Pulmonary artery endothelial cell (primary cell): ENCODE data around the gene KLRC2. TPM values are rescaled to one million over a fixed set of nuclear protein-coding genes. Genes with fewer than 3 reads are reported as not detected.
A peak's percentile ranks its signal among the peaks of the same experiment; 100 is the strongest.
"Not testable (repeated sequence)": the region's sequence is repeated elsewhere in the genome, so short reads cannot be mapped to it uniquely, and the experiment has no call there.

Experiments used
- DNase-seq: peaks from one replicate; pipeline ENCODE4 v3.0.0-alpha.2; 2011; ENCODE audit warnings: low read depth, low spot score
- total RNA-seq: library from RNA; depleted of rRNA; stranded (reverse); fragments of >200 nt; gene quantifications from 2 replicates; pipeline ENCODE4 v1.2.3, GENCODE V29; 2014

The KLRC2 gene
- not detected in 2 replicates for total RNA-seq

DNA sequence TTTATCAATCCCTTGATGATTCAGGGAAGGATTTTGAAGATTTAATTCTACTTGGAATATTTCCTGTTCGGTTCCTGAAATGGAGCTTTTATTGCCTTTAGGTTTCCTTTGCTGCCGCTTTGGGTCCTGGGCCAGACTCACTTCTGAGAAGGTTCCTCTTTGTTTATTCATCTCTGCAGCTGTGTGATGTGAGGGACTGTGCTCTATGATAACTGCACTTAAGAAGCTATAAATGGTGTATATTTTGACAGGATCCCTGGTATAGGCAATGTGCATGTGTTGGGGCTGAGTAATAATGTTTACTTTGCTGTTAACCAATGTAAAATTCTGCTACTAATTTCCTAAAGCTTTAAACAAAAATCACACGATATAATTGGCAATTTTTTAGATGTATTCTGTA is at the start of gene KLRC2:
Gene KLRC2, minus strand, starts transcription at position 195 of the 400 bp plus-strand sequence. Its CDS starts 24 bp downstream, at position 171.
- peak; percentile 27 for DNase-seq

DNA sequence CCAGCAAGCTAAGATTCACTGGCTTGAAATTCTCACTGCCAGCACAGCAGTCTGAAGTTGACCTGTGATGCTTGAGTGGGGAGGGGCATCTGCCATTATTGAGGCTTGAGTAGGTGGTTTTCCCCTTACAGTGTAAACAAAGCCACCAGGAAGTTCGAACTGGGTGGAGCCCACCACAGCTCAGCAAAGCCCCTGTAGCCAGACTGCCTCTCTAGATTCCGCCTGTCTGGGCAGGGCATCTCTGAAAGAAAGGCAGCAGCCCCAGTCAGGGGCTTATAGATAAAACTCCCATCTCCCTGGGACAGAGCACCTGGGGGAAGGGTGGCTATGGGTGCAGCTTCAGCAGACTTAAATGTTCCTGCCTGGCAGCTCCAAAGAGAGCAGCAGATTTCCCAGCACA is 46.1 kb upstream of the KLRC2 start:
- not testable (repeated sequence) for DNase-seq

DNA sequence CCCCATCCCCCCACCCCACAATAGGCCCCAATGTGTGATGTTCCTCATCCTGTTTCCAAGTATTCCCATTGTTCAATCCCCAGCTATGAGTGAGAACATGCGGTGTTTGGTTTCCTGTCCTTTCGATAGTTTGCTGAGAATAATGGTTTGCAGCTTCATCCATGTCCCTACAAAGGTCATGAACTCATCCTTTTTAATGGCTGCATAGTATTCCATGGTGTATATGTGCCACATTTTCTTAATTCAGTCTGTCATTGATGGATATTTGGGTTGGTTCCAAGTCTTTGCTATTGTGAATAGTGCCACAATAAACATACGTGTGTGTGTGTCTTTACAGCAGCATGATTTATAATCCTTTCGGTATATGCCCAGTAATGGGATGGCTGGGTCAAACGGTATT is 37.0 kb upstream of the KLRC2 start:
- DNase-seq, result not testable (repeated sequence)

- DNase-seq, result no peak
These were observed 33.9 kb upstream of the KLRC2 start for GRCh38 chr12:10469701-10470100.

DNA sequence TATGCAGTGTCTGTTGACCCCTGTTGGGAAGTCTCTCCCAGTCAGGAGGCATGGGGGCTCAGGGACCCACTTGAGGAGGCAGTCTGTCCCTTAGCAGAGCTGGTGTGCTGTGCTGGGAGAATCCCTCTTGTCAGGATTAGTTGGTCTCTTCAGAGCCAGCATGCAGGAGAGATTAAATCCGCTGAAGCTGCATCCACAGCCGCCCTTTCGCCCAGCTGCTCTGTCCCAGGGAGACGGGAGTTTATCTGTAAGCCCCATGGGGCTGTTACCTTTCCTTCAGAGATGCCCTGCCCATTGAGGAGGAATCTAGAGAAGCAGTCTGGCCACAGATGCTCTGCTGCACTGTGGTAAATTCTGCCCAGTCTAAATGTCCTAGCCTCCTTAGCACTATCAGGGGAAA is 30.5 kb upstream of the KLRC2 start:
- no peak for DNase-seq

DNA sequence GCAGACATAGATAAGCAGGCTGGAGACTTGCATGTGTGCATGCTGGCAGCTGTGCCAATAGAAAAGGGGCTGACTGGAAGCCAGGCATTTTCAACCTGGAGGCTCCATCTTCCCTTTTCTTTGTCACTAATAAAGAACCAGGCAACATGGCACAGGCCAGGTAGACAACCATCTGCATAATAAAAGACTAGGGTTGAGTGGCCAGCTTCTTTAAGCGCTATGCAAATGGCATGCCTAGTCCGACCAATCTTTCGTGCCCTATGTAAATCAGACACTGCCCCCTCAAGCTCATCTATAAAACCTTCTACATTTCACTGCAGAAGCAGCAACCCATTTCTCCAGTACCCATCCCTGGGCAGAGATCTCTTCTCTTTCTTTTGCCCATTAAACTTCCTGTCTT is 21.9 kb upstream of the KLRC2 start:
- DNase-seq, result no peak

DNA sequence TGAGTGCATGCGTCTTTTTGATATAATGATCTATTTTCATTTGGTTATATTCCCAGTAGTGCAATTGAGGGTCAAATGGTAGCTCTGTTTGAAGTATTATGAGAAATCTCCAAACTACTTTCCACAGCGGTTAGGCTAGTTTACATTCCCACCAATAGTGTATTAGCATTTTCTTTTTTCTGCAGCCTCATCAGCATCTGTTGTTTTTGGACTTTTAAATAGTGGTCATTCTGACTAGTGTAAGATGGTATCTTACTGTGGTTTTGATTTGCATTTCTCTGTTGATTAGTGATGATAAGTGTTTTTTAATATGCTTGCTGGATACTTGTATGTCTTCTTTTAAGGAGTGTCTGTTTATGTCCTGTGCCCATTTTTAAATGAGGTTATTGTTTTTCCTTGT is 21.0 kb upstream of the KLRC2 start:
- no peak for DNase-seq

DNA sequence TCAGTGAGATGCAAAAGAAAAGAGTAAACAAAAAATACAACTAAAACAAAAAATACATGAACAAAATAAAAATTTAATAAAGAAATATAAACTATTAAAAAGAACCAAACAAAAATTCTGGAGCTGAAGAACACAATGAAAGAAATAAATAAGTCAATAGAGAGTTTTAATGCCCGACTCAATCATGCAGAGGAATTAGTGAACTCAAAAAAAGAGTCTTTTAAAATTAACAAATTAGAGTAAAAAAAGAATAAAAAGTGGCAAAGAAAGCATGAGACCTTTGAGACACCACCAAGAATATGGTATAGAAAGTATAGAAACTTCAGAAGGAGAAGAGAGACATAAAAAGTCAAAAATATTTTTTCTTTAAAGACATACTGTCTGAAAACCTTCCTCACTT is 20.0 kb upstream of the KLRC2 start:
- DNase-seq, result no peak

DNA sequence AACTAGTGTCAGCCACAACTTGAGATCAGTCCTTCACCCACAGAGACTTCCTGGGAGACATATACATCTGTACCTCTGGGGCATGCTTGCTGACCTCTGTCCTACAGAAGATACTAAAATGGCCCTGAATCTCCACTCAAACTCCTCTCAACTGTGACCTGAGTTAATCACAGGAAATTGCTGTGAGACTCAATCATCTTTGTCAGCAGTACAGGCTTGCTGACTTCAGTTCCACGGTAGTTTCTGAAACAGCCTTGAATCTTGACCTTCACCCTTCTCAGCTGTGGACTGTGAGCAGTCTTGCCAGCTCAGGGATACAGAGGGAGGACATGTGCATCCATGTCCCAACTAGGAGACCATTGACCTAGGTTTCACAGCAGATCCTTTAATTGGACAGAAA is 18.7 kb upstream of the KLRC2 start:
- no peak for DNase-seq

DNA sequence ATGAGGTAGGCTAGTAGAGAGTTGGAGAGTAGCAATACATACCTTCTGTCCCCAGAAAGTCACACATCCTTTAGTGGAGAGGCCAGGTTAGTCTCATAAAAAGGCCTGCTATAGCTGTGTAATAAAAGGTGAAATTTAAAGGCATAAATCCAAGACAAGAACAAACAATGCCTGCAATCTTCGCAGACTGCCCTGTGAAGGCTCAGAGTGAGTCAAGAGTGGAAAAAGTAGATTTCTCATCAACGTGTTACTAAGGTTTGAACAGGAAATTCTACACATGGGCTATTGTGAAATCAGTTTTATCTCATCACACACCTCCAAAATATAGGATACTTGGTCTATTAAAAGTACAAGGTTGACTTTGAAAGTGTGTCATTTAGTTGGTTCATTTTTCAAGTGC is 17.3 kb upstream of the KLRC2 start, which contains the start of gene KLRC1:
Gene KLRC1, minus strand, starts transcription at position 222 of the 400 bp plus-strand sequence. CDS start 2,221 bp downstream, outside the sequence.
- DNase-seq, result no peak

DNA sequence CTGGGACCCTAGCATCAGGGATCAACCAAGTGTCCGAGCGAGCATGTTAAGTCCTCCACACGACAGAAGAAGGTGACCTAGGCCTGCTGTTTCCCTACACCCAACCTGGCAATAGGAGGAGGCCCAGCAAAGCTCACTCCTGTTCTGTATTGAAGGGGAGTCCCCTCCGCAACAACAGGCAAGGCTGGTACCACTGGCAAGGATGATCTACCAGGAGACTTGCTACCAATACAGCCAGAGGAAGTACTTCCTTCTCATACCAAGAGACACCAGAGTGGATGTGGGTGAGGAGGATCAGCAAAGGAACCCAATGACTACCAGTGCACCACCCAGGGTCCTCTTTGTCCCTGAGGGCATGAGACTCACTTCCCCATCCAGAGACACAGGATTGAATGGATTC is 12.4 kb upstream of the KLRC2 start:
- no peak for DNase-seq

- DNase-seq, result not testable (repeated sequence)
These were observed 10.2 kb upstream of the KLRC2 start for GRCh38 chr12:10446052-10446451.

GRCh38 chr12:10441144-10441543 is 5.3 kb upstream of the KLRC2 start:
- not testable (repeated sequence) for DNase-seq

DNA sequence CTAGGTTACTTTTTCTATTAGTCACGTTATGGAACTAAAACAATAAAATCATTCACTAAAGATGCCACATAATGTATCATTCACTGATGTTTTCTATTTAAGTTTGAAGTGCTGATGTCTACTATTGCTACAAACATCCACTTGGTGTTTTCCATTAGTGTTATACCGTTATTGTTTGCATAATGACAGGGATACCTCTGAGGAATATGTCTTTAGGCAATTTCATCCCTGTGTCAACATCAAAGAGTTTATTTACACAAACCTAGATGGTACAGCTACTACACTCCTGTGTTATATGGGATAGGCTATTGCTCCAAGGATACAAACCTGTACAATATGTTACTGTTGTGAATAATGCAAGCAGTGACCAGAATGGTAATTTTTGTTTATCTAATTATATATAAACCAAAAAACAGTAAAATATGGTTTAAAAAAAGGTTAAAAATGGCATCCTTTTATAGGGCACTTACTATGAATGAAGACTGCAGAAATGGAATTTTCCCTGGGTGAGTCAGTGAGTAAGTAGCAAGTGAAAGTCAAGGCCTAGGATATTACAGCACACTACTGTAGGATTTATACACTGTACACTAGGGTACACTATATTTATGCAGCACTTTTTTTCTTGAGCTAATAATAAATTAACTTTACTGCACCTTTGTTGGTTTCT is 3.9 kb upstream of the KLRC2 start:
- DNase-seq, result not testable (repeated sequence)

- not testable (repeated sequence) for DNase-seq
These were observed 1.8 kb upstream of the KLRC2 start for GRCh38 chr12:10437601-10438000.

DNA sequence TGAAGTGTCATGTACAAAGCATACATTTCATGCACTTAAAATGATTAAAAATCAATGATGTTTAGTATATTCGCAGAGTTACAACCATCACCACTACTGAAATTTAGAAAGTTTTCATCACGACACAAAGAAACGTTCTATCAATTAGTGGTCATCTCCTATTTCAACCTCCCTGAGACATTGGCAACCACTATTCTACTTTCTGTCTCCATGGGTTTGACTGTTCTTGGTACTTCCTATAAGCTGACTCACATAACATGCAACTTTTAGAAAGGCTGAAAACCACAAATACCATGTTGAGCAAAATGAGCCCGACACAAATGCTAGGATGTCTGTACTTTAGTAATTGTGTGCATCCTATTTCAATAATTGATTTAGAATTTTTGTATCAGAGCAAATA is 5.2 kb downstream of the KLRC2 start:
- not testable (repeated sequence) for DNase-seq

DNA sequence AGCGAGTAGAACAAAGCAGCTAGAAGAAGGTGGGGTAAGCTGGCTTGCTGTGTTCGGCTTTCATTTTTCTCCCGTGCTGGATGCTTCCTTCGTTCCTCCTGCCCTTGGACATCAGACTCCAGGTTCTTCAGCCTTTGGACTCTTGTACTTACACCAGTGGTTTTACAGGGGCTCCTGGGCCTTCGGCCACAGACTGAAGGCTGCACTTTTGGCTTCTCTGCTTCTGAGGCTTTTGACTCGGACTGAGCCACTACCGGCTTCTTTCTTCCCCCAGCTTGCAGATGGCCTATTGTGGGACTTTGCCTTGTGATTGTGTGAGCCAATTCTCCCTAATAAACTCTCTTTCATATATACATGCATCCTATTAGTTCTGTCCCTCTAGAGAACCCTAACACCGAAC is 9.9 kb downstream of the KLRC2 start:
- not testable (repeated sequence) for DNase-seq

GRCh38 chr12:10424260-10424899 is 11.4 kb downstream of the KLRC2 start:
- DNase-seq, result not testable (repeated sequence)

DNA sequence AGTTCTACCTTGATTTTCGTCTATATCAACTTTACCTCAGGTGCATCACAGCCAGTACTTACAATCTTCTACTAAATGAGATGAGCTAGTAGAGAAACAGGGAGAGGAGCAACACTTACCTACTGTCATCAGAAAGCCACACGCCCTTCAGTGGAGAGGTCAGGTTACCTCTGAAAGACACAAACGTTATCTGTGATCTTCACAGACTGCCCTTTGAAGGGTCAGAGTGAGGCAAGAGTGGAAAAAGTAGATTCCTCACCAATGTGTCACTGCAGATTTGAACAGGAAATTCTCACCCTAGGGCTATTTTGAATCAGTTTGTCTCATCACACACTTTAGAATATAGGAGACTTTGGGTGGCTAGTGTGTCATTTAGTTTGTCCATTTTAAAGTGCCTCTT is 13.7 kb downstream of the KLRC2 start:
- not testable (repeated sequence) for DNase-seq

DNA sequence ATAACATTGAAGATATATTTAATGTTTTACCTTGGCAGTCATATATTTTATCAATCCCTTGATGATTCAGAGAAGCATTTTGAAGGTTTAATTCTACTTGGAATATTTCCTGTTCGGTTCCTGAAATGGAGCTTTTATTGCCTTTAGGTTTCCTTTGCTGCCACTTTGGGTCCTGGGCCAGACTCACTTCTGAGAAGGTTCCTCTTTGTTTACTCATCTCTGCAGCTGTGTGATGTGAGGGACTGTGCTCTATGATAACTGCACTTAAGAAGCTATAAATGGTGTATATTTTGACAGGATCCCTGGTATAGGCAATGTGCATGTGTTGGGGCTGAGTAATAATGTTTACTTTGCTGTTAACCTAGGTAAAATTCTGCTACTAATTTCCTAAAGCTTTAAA is 15.5 kb downstream of the KLRC2 start, which contains the start of gene KLRC3:
Gene KLRC3, minus strand, starts transcription at position 262 of the 400 bp plus-strand sequence. Its CDS starts 45 bp downstream, at position 217.
- not testable (repeated sequence) for DNase-seq

GRCh38 chr12:10409392-10409791 is 26.4 kb downstream of the KLRC2 start, which contains the start of gene KLRC4:
KLRC4 (minus strand) TSS chr12:10409757; CDS start chr12:10409575, 182 bp downstream.
- peak; percentile 4 for DNase-seq

DNA sequence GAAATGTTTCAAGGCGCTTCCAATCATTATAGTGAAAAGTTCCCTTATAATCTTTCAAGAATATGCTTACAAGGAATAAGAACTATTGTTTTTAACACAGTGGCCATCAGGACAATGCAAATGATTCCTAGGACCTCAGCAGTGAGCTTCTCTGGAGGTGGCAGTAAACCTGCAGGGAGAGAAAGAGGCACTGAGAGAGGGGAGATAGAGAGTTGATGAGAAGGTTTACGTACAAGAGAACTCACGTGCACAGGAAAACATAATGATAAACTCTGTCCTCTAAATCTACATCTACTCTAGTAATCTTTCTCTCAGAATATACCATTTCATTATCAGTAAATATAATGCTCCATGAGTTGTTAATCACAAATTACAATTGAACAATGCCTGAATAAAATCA is 27.0 kb downstream of the KLRC2 start:
- DNase-seq, result no peak

- no peak for DNase-seq
These were observed 29.1 kb downstream of the KLRC2 start for GRCh38 chr12:10406725-10407124.
